HG02943 (cell line): Measurements from ENCODE around the gene FCGR1A.
"Not testable (repeated sequence)": the region's sequence is repeated elsewhere in the genome, so short reads cannot be mapped to it uniquely, and the experiment has no call there.

Experiments
- ATAC-seq: cut with Tn5 transposase; IDR thresholded peaks from one replicate; pipeline ENCODE4 v1.9.1; 2021; ENCODE audit warnings: mild to moderate bottlenecking, low read depth, moderate library complexity; ENCODE audit not compliant: unreplicated experiment

FCGR1A gene

GRCh38 chr1:149782600-149782999 is at the start of gene FCGR1A:
FCGR1A (plus strand) TSS chr1:149782694; CDS start chr1:149782744, 50 bp downstream.
- ATAC-seq: not testable (repeated sequence)

- not testable (repeated sequence) for ATAC-seq
Observed at GRCh38 chr1:149732781-149733180, 49.7 kb upstream of the FCGR1A start.

GRCh38 chr1:149734692-149735091 is 47.8 kb upstream of the FCGR1A start:
- ATAC-seq: not testable (repeated sequence)

- ATAC-seq: not testable (repeated sequence)
Observed at GRCh38 chr1:149740148-149740581, 42.3 kb upstream of the FCGR1A start.

GRCh38 chr1:149740590-149741230 is 41.8 kb upstream of the FCGR1A start:
- ATAC-seq: not testable (repeated sequence)

GRCh38 chr1:149741914-149742313 is 40.6 kb upstream of the FCGR1A start:
- ATAC-seq: not testable (repeated sequence)

GRCh38 chr1:149746463-149747356 is 35.8 kb upstream of the FCGR1A start:
- ATAC-seq: not testable (repeated sequence)

GRCh38 chr1:149747359-149748143 is 34.9 kb upstream of the FCGR1A start:
- not testable (repeated sequence) for ATAC-seq

- ATAC-seq: not testable (repeated sequence)
Observed at GRCh38 chr1:149748144-149748500, 34.4 kb upstream of the FCGR1A start.

- ATAC-seq: not testable (repeated sequence)
Observed at GRCh38 chr1:149750562-149750961, 31.9 kb upstream of the FCGR1A start.

- ATAC-seq: not testable (repeated sequence)
Observed at GRCh38 chr1:149752186-149752585, 30.3 kb upstream of the FCGR1A start.

GRCh38 chr1:149753466-149753865 is 29.0 kb upstream of the FCGR1A start:
- not testable (repeated sequence) for ATAC-seq

- ATAC-seq: not testable (repeated sequence)
Observed at GRCh38 chr1:149755294-149755693, 27.2 kb upstream of the FCGR1A start.

- ATAC-seq: not testable (repeated sequence)
Observed at GRCh38 chr1:149762294-149762693, 20.2 kb upstream of the FCGR1A start.

GRCh38 chr1:149764087-149764800 is 18.2 kb upstream of the FCGR1A start:
- ATAC-seq: not testable (repeated sequence)

- ATAC-seq: not testable (repeated sequence)
Observed at GRCh38 chr1:149766241-149766640, 16.3 kb upstream of the FCGR1A start.

GRCh38 chr1:149769216-149769615 is 13.3 kb upstream of the FCGR1A start:
- ATAC-seq: not testable (repeated sequence)

GRCh38 chr1:149770661-149771060 is 11.8 kb upstream of the FCGR1A start:
- not testable (repeated sequence) for ATAC-seq

GRCh38 chr1:149771653-149772425 is 10.7 kb upstream of the FCGR1A start:
- not testable (repeated sequence) for ATAC-seq
